G401.6 (cell line): ENCODE measurements around the gene ARGLU1.

Experiments
- FAIRE-seq: peaks from 2 replicates; lab custom pipeline; 2012; peaks lifted over from hg19 to GRCh38; lab: Jason Lieb, UNC

Gene ARGLU1

DNA sequence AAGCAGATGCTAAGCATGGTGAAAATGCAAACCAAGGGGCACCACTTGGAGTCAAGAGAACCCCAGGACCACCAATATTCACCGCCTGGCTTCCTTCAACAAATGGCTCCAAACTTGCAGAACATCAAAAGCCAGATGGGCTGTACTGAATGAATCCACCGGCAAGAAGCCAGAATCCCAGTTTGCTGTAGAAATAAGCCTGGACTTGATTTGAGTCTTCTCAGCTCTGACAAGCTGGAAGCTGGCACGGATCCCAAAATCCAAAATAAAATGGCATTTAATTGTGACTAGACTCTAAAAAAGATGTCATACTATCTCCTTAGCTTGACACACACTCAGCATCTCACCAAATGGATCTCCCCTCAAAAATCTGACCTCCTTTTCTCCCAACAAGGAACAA is 44.4 kb downstream of the ARGLU1 start:
- no peak for FAIRE-seq

DNA sequence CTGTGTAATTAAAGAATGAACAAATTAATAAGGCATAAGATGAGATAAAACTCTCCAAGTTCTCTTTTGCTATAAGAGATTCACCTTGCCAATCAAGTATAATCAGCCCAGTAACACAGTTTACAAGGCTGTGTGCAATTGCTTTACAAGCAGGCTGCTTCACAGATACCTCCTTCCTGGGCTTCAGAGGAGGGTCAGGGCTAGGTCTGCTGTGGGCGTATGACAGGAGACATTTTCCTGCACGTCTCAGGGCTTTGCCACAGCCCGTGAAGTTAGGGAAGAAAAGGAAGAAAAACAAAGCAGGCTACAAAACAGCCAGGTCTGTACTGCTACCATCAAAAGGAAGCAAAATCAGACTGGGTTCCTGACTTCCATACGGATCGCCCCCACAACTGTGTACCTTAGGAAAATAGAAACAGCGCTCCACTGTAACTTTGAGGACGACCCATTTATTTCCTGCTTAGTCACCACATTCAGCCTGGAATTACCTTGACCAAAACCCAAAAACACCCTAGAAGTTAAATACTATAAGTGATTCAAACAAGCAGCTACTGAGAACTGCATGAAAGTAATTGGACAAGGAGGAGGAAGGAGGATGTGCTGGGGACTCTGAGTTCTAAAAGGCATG is 44.9 kb downstream of the ARGLU1 start:
- no peak for FAIRE-seq

DNA sequence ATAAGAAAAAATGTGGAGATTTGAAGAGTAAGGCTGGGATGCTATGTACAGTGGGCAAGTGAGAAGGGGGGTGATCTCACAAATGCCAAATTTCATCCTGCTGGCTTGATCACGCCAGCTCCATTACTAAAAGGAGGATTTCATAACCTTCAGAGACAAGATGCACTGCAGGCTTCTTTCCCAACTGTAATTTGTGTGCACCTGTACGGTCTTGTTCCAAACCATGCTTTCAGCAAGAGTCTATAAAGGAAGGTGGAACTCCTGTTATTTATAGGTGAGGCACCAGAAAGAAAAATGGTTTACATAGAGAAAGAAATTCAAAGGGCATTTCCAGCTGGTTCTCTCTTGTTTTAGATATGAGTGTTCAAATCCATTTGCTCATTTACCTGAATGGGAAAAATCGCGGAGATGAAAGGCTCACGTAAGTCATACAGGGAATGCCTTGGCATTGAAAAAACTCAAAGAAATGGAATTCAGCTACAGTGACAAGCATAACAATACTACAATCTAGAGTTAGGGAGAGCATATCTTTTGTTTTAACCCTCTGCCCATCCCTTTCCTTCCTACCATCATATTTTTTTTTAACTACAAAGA is 45.7 kb downstream of the ARGLU1 start:
- no peak for FAIRE-seq

DNA sequence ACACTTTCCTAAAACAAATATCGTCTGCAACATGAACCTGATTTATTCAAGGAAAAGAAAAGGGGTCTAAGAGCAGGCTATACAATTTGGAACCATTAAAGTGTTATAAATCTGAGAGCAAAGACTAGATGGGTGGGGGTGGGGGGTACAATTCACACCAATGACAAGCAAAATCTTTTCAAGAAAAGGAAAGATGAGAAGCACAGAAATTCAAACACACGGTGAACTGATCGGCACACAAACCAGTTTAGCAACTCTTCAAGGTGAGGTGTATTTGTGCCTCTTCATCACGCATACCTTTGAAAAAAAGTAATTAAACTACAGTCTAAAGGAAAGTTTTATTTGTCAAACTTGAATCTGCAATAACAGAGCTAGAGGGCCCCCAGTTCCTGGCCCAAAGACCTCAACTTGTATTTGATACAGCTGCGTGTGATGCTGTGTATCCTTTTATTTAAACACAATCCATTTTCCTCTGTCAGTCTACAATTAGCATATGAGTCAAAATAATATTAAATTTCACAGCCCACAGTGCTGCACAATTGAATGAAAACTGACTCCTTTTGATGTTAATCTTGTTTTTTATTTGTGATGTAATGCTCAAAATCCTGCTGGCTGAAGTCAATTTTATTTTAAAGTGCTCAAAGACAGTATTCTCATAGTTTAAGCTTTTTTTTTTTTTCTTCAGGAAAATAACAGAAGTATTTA is 46.7 kb downstream of the ARGLU1 start:
- no peak for FAIRE-seq

DNA sequence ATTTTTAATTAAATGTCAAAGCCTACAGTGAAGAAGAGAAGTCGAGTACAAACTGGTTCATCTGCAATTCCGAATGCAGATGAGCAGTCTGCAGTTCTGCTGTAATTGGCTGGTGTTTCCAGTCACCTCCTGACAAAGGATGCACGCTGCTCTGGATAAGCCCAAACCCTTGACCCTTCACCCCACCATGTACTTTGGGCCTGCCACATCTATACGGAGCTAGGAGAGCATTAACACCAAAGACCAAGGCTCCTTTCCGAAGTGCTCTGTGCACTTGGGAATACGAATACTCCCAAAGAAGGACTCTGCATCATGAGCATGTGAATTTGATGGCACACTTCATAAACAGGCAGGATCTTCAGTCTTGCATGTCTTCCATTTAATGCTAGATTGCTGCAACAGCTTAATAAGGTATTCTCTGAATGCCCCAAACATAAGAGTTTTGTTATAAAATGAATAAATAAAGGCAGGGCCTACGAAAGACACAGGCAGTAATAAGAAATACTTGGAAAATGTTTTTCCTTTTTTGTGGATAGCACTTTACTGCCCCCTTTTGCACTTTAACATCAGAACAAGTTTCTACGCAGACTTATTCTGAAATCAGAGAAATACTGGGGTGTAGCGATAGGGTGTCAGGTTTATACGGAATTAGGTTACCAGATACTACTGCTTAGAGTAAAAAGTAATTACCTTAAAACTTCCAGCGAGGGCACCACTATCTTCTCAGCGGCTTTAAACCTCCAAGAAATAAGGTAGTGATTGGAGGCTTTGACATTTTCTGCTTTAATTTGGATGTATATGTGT is 47.5 kb downstream of the ARGLU1 start:
- no peak for FAIRE-seq

DNA sequence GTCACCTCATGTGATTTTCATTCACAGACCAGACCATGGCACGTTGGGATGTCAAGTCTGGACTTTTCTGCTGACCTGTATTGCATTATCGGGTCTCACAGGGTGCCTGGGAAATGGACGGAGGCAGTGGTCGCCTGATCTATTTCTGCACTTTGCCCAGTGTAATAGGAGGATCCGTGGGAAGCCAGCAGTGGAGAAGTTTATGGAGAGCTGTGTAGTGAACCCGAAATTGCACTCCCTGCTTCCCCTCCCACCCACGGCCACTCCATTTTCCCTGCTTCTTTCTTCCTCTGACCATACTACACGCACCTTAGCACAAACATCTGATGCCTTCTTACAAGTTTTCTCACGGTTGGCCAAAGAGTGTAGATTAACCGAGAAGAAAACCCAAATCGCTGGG is 49.4 kb downstream of the ARGLU1 start:
- no peak for FAIRE-seq

DNA sequence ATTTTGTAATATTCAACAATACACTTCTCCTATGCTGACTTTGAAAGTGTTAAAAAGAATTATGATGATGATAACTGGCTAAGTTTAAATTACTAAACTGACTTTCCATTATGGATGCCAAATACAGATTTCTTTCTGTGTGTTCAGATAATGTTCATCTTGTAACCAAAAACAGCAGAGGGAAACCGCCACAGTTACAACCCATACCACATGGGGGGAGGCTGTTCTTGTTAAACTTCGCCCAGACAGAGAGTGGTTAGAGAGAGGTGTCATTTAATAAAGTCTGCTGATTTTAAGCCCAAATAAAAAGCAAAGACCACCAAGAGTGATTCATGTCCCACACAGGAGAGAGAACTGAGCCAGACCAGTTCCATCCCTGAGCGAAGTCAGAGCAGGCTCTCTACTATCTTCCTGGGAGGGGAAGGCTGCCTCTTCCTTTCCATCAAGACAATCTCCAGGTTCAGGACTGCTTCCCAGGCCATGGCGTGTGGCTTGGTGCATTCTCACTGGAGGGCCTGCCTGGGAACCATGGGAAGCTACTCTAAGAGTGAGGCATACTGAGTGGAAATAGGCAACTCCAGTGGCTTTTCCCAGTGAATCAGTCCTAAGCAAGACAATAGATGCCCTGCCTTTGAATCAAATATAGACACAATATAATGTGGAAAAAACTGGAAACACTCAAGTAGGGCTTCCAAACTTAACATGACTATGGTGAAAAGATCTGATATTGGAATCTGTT is 50.7 kb downstream of the ARGLU1 start:
- no peak for FAIRE-seq

DNA sequence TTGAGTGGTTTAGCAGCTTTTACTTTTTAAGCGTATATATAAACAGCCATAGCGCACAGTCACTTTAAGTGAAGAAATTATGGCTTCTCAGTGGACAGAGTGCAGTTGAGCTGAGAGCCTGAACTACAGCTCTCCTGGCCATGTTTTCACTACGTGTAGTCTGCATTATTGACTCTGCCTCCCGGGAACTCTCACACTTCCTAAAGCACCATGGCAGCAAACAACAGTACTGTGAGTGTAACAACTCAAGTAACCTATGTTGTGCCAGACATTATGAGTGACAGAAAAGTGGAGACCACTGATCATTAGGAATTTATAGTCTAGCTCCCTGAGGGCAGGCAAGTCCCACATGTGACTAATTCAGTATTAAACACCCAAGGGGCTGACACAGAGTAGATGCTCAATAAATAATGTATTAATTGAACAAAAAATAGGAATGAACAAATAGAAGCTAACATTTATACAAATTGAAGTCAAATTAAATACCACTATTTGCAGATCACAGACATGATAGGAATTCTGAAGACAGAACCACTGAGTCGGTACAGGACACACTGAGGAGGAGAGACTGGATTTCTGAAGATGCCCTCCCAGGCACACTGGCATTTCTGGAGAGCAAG is 52.2 kb downstream of the ARGLU1 start:
- FAIRE-seq: no peak

DNA sequence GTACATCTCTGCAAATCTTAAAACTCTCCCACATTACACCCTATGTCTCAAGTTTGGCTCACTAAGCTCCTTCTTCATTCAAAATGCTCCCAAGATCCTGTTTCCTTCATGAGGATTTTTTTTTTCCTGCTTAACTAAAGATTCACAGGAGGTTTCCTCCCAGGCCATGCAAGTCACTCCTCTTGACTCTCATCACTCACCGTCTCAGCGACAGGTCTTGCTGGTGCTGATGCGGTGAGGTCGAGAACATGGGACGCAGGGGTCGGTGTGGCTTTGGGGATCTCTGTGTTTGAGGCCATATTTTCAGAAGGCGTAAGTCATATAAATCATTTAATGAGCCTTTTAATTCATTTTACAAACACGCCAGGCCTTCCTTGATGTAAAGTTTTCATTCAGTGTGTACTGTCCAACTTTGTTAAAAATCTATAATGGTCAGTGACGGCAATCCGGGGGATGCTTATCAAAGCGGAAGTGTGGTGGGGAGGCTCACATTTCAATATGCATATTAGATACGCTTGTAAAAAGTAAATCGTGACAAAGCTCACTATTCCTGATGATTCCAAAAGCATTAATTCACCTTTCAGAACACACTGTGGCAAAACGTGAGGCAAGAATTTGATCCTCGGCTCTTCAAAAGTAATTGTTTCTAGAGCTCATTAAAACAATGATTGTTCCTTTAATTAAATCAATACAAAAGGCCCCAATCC is 52.9 kb downstream of the ARGLU1 start:
- FAIRE-seq: no peak

DNA sequence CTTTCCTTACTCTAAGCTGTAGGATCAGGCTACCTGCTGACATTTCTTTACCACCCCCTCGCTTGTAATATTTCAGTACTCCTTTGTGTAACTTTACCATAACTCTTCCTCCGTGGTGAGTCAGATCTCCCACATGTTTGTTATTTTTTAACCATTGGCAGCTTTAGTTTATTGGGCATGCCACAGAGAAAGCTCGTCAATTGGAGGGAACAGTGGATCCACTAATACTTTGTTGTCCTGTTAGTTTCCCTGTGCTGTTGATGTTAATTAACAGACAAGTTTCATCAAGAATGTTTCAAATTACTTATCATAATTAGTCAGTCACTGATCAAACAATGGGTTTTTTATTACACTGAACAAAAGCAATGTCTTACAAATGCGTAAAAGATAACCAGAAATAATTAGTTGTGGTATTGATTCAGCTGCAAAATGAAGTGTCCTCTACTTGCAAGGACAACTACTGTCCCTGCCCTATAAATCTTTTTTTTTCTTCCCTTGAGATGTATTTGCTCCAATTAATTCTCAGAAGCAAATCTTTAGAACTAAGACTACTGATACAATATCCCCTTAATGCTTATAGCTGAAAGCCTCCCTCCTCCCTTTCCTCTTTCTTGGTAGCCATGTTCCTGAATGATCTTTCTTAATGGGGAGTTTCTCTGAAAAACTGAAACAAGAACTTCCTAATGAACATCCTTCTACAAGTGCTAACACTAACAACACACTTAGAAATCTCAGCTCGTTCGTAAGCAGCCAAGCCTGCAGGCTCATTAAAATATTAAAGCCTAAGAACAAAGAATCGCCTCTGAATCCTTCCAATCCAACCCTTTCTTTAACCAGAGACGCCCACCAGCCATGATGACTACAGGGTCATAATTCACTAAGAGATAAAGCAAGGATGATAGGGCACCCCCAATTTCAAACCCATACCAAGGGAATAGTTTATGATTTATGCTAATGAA is 54.6 kb downstream of the ARGLU1 start:
- FAIRE-seq: no peak

DNA sequence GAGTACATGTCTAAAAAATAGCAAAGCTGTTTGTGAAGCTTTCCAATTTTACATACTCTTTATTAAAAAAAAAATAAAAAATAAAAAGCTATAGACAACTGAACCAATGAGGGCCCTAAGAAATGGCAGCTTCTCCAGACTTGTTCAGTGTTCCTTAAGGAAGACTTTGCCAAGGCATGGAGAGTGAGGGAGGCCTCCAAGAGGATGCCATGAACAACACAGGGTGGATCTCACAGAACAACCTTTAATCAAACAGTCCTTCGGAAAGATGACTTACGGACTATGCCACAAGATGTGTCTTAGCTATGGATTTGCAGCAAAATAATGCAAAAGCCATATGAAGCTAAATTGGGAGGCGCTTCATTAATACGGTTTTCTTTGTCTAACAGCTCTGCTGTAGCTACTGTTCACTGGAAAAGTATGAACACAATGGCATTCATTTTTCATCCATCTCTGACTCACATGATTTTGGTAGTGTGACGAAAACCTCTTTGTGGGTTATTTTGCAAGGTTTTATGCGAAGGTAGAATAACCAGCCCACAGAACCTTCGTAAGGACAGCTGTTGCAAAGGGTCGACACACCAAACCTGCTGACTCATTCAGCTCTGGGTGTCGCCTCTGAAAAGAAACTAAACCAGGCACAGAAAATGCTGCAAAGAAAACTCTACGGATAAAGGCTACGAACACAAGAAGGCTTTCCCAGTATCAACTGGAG is 60.2 kb downstream of the ARGLU1 start:
- FAIRE-seq: no peak

DNA sequence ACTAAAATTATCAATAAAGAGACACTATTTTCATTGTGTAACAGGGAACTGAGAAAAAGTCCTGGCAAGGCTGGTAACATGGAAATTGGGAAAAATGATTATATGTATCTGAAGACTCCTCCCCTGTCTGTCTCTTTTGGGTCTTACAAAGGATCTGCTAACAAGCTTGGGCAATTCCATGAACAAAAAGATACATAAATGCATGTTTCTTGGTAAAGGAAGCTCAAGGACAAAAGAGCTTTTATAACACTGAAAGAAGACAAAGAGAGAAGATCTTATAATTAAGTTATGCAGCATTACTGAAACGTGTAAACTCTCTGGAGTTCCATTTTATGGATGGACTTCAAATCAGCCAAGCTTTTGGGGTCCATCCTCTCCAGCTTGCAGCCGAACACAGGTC is 61.7 kb downstream of the ARGLU1 start:
- FAIRE-seq: no peak

DNA sequence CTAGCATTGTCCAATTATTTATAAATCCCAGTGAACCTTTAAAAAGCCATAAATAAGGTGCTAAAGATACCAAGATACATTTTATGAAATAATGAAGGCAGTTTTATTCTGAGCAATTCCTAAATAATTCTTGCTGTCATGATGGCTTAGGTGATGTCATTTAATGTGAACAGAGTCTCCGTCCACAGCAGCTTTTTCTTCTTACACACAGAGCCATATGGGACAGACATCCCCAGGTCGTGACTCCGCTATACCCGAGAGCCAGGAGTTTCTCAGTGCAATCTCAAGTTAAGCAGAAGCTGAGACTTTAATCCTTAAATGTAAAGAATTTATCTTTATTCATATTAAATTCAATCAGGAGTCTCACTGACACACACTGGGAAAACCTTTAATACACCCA is 62.2 kb downstream of the ARGLU1 start:
- no peak for FAIRE-seq

DNA sequence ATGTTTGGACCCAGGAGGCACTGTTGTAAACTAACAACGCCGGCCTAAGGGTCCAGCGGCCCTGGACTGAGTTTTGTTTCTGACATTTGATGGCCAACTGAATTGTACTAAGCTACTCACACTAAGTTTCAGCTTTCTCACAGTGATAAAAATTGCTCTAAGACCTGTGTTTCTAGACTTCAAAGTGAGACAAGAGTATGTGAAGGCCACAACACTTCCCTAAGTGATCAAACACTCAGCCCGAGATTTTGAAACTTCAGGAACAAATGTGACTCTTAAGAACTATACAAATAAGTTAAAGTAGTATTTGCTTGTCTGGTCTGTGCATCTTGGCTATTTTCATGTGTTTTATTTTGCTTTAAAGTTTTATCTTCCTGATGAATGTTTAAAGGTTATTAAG is 62.6 kb downstream of the ARGLU1 start:
- no peak for FAIRE-seq

DNA sequence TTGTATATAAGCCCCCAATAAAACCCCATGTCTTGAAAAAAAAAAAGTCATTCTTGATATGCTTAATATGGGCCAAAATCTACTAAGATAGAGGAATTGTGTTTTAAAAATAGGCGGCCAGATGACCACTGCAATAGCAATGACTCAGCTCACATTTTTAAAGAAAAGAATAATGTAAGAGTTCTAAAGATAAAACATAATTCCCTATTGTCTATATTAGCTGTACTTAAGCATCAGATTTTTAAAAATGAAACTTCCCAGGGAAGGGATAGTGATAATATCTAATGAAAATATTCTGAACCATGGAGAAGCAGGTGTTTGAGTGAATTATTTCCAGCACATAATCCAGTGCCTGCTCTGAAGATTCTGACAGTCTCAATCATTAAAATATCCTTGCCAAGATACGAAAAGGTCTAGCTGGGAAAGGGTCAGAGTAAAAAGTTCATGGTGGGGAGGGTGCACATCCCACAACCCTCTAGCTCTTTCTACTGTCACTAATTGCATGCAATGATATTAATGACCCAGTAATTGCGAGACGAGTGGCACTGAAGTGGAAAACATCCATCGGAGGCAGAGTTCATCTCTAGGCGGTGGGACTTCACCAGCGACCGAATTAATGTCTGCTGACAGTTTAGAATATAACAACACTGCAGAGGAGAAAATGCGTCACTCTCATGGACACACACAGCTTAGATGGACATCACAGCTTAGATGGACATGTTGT is 64.0 kb downstream of the ARGLU1 start:
- no peak for FAIRE-seq

DNA sequence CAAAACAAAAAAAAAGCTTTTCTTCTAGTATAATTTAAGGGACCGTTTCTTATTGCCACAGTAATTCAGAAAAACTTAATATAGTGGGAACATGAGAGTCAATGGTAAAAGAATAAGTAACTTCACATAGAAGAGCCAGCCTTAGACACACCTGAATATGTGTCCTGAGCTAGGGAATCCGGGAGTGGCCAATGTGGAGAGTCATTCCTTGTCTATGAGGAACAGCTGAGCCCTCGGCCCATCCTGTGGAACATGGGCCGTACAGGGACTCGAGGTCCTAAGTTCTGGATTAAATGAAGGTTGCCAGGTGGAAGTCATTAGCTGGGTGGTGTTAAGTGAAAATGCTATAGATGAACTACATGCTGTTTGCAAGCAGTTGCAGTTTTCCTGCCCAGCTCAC is 64.7 kb downstream of the ARGLU1 start:
- no peak for FAIRE-seq

DNA sequence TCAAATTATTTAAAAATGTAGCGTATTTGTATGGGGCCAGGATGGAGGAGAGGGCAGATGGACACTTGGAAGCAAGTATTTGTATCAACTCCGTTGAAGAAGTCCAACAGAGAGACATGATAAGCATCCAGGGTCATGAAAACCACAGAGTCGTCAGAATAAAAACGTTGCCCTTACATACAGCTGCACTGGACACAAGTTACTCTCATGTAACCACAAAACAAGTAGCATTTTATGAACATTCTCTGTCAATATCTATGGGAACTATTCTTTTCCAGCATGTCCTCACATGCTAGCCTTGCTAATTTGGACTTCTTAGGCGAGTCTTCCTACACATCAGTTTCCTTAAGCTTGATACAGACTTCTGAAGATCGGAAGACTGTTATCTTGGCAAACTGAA is 67.5 kb downstream of the ARGLU1 start:
- FAIRE-seq: no peak

DNA sequence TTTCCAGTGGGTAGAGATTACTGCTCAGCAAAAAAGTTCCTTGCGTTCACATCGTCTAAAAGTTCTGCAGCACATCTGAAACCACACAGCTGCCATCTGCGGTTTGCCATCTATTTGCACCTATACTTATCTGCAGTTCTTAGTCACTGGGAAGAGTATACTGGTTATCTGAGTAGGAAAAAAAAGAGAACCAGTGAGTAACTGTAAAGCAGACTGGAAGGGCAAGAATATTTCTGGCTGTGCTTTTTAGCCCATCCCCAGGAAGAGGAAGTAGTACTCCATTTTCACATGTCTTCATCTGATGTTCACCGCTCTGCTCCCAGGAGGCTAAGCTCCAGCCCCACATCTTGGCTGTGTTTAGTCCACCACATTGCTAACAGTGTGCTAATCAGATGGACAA is 68.0 kb downstream of the ARGLU1 start:
- no peak for FAIRE-seq

DNA sequence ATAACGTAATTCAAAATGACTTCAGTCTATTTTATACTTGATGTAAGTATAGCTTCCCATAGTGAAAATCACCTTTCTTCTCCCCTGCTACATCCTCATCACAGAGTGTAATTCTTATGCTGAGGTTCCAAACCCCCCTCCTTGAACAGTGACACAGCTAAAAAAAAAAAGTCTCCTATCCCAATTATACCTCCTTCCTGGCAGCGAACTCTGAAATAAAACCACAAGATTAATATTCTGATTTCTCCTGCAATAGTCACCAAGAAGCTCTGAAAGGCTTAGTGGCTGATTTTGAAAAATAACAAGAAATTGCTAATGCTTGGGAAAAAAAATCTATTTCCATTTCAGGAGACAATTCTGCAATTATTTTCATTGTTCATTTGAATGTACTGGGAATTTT is 68.8 kb downstream of the ARGLU1 start:
- FAIRE-seq: no peak
